NCI-H2196 treated with DMSO at 0.1 percent for 48 hours (cell line): ENCODE measurements around the gene TCEAL4.

Experiments used
- DNase-seq: peaks from one replicate; lab custom pipeline; 2025; ENCODE audit not compliant: unreplicated experiment; lab: John Stamatoyannopoulos, UW

TCEAL4 gene

DNA sequence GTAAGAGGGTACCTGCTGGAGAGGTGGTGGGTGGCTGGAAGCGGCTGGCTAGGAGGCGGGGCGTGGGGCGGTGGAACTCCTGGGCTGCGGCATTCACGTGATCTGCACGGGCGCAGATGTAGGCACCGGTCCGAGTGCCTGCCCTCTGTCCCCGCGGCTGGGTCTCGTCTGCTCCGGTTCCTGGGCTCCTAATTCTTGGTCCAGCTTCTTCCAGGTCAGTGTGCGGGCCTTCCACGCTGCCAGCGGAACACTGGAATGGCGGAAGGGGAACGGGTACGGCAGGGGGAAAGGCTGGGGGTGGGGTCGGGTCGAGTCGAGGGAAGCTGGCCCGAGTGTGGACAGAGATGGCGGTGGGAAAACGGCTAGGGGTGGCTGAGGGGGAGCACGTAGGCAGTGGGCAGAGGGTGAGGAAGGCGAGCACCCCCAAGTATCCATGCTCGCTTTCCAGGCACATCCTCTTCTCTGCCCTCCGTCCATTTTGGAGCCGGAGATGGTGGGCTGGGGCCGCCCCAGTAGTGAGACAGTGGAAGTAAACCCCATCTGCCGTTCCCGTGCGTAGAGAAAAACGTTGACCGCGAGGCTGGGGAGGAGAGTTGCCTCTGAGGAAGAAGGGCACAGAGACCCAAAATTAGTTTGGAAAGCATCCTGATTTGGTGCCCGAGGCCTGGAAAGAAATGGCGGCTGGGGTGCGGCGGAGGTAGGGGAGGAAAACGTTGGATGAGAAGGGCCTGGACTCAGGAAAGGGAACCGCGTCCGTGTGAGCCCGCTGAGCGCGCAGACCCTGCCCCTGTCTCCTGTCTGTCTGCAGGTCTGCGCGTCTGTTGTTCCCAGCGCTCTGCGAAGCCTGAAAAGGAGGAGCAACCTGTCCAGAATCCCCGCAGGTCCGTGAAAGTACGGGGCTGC lies at the start of gene TCEAL4:
Gene TCEAL4 (plus strand): TSS at position 105 of the 903 bp plus-strand sequence. CDS start 1,161 bp downstream, outside the sequence.
- no peak for DNase-seq

- no peak for DNase-seq
Measured at GRCh38 chrX:103536071-103536470, 49.2 kb upstream of the TCEAL4 start.

DNA sequence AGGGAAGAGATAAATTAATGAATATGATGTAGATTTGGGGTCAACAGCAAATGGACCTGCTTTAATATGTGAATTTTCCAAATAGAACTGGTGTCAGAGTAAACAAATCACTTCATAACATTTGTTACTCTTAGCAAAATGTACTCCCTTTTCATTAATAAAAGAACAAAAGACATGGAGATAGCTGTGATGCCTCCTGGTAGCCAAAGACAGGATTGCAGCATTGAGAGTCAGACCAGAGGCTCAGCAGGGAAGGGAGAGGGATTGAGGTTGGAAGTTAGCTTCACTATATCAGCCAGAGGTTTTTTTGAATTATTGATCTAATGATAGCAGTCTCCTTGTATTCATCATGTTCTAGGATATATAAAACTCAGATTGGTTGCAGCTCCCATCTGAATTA lies 48.6 kb upstream of the TCEAL4 start:
- DNase-seq: no peak

DNA sequence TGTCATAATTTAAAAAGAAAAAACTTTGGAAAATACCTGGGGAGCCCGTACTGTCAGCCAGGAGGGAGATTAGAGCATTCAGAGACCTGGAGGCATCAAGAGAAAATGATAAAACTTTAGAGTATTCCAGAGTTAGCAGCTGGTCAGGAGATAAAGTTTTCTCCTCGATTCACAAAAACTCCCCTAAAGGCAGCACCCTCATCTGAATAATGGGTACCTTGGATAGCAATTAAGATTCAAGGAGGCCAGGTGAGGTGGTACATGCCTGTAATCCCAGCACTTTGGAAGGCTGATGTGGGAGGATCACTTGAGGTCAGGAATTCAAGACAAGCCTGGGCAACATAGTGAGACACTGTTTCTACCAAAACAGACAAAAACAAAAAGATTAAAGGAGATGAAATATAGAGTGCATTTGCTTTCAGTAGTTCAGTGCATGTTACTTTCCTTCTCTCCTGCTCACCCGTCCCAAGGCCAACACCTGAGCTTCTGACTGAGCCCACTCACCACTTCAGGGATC lies 47.4 kb upstream of the TCEAL4 start:
- no peak for DNase-seq

- no peak for DNase-seq
Measured at GRCh38 chrX:103538728-103539127, 46.6 kb upstream of the TCEAL4 start.

DNA sequence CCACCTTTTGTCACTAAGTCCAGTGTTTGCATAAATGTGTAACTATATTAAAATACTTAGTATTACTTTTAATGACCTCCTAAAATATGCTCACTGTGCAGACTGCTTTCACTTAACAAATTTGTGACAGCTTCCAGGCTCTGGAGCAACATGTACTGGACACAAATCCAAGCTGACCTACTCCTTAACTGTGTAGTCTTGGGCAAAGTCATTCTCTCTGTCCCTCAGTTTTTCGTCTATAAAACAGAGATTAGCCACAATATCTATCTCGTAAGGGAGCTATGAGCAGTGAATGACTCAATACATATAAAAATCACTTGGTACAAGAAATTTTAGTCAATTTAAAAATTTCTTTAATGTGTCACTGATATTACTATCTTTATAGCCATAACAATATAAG lies 45.6 kb upstream of the TCEAL4 start:
- no peak for DNase-seq

GRCh38 chrX:103540145-103540544 lies 45.2 kb upstream of the TCEAL4 start:
- no peak for DNase-seq

- no peak for DNase-seq
Measured at GRCh38 chrX:103549916-103550315, 35.4 kb upstream of the TCEAL4 start.

- no peak for DNase-seq
Measured at GRCh38 chrX:103550415-103551051, 34.8 kb upstream of the TCEAL4 start.

DNA sequence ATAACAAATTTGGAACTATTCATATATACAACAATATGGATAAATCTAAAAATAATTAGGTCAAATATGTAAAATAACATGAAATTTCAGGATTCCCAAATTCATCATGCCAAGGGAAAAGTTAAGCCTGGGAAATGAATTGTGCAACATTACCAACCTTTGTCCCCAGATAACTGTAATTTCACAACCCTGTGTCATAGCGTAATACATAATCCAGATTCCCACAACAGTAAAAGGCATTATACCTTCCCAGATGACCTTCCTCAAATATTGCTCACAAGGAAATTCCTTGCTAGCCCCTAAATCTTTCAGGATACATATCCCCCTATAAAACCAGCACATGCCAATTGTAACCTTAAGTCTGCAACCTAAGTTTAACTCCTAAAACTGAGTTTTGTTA lies 33.1 kb upstream of the TCEAL4 start:
- no peak for DNase-seq

DNA sequence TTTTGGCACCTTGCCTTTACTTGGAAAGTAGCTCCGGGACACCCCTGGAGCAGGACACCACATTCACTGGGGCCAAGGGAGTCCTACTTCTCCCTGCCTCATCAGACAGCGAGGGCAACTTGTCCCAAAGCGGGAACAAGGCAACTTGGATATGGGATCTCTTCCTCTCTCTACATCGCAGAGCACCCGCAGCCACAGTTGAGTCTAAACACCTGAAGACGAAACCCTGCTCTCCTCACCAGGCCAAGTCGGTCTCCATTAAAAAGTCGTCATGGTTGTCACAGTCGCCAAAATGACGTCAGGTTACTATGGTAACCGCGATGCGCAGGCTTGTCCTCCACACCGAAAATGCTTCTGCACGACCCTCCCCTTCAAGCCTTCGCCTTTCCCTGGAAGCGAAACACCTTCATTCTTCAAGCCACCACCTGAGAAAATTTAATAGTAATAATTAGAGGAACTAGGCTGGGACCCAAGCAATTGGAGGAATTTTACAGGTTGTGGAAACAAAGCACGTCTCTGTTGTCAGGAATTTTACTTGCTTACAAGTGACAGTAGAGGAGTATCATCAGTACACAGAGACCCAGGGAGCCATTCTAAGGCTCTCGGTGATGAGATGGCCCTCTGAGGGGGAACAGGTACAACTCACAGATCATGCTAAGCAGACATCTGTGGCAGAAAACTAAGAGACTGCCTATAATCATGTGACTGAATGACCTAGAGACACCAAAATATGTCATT lies 30.5 kb upstream of the TCEAL4 start:
- DNase-seq: peak; percentile 18

GRCh38 chrX:103556963-103557612 lies 28.2 kb upstream of the TCEAL4 start:
- DNase-seq: no peak

DNA sequence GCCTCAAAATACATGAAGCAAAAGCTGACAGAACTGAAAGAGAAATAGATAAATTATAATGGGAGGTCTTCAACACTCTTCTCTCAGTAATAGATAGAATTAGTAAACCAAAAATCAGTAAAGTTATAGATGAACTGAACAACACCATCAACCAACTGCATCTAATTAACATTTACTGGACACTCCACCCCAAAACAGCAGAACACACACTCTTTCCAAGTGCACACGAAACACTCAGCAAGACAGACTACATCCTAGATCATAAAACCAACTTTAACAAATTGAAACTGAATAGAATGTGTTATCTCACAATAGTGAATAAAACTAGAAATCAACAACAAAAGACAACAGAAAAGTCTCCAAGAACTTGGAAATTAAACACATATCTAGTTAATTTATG lies 25.1 kb upstream of the TCEAL4 start:
- no peak for DNase-seq

- DNase-seq: no peak
Measured at GRCh38 chrX:103562801-103563200, 22.5 kb upstream of the TCEAL4 start.

DNA sequence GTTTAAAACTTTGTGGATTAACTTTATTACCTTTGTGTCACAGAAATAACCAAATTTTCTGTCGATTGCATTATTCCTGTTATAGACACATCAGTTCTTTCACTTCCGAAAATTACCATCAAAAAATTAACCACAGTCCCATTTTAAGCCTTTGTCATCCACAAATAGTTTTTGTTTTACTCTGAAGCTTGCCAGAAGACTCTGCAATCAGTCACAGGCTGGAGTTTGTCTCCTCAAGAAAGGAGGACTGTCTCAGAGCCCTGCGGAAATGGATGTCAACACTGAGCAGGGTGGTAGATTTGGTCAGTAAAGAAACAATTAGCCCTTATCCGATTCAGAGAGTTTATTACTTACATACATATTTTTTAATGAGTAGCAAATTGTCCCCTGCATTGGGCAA lies 20.1 kb upstream of the TCEAL4 start:
- no peak for DNase-seq

DNA sequence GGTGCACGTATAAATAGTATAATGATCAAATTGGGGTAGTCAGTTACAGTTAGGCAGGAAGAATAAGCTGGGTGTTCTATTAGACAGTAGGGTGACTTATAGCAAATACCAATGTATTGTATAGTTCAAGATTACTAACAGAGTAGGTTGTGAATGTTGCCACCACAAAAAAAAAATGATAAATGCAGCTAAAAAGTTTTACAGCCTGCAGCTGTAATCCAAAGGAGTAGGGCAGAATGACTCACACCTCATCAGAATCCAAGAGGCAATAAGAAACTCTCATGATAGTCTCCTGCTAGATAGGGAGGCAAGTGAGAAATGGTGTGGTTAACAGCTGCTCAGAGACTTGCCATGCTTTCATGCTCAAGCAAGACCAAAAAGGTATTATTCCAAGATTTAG lies 19.6 kb upstream of the TCEAL4 start:
- DNase-seq: no peak

DNA sequence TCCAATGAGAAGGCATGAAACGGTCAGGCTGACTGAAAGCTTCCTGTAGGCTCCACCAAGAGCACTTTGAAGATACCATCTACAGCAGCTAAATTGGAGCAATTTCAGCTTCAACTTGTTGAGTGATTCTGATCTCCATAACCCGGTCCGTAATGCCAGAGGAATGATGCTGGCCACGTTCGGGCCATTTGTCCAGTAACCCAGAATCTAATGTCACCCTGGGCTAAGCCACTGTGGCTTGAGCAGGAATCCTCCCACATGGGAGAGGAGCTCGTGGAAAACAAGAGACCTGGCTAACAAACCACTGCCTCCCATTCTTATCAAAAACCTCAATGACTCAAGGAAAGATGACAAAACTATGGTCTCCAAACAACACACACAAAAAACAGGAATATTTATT lies 14.2 kb upstream of the TCEAL4 start:
- DNase-seq: no peak

DNA sequence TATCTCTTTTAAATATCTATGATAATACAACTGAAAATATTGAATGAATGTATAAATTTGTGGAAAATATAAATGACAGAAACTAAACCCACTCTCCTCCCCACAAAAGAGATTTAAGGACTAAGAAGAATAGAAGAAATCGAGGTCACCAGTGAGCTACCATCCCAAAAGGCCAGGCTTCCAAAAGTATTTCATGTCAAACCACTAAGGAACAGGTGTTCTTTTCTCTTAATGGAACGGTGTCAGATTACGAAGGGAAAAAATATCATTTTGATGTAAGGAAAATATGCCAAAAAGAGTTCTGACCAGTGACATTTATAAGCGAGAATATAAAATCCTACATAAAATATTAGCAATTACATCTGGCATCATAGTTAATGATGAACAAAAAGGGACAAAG lies 13.6 kb upstream of the TCEAL4 start:
- no peak for DNase-seq

GRCh38 chrX:103573202-103573601 lies 12.1 kb upstream of the TCEAL4 start:
- no peak for DNase-seq

DNA sequence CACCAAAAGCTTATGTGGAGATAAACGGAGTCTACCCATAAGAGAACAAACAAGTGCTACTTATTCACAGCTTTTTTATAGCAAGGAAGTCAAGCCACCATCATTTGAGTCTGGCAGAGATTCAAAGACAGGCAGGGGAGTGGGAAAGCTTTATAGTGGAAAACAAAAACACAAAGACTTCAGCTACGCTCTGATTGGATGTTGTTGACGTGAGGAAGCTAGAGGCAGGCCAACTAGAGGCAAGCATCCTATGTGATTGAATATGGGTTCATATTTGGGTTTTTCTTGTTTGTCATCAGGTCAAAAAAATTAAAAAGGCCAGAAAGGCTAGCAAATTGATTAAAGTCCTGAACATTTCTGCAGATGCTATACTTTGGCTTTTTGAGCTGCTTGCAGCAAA lies 719 bp upstream of the TCEAL4 start:
- no peak for DNase-seq

- no peak for DNase-seq
Measured at GRCh38 chrX:103586314-103586646, 965 bp downstream of the TCEAL4 start.
